ENCODE data around the gene JMJD1C.

GRCh38 chr10:63319231-63319630, 146.5 kb downstream of the JMJD1C start:
- no peak for TF ChIP-seq POLR2AphosphoS5 (IDR thresholded peaks at IDR 0.05; ENCODE audit: low read depth, low read length)
- no peak for TF ChIP-seq POLR2A (IDR thresholded peaks at IDR 0.05; ENCODE audit: low read depth, low read length)
